T-helper 9 cell (primary cell): Measurements from ENCODE around the gene TECTB.

ENCODE experiments used
- DNase-seq: peaks from one replicate; pipeline ENCODE4 v3.0.0-alpha.2; 2020

TECTB gene

DNA sequence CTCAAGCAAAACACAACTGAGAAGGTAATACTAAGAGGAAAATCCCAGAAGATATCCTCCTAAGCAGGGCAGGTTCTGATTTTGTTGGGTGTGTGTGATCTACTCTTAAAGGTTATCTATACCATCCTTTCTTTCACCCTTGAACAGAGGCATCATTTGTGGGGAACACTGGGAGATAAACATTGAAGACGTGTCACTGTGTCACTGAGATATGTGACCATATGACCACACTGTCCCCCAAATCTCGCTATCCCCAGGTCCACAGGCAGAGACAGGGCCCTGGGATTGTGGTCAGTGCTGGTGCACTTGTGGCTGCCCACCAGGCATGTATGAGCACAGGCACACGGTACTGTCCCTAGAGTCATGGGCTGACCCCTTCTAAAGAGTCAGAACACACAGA lies 30.0 kb downstream of the TECTB start:
- no peak for DNase-seq

DNA sequence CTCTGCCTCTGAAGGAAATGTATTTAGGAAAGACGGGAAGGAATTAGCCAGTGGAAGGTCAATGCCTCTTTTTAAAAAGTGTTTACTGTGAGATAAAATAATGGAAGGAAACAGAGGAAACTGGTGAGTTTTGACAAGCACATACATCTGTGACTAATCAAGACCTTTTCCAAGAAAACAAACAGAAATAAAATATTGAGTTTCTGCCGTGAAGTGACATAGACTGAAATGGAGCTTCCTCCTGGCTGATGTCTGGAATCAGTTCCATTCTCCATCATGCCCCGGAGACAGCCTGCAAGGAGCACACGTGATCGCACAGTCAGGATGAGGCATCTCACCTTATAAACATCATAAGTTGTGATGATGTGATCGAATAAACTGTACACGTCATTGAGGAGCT lies 30.7 kb downstream of the TECTB start:
- no peak for DNase-seq

GRCh38 chr10:112314822-112315474 lies 31.7 kb downstream of the TECTB start:
- DNase-seq = peak; percentile 69

DNA sequence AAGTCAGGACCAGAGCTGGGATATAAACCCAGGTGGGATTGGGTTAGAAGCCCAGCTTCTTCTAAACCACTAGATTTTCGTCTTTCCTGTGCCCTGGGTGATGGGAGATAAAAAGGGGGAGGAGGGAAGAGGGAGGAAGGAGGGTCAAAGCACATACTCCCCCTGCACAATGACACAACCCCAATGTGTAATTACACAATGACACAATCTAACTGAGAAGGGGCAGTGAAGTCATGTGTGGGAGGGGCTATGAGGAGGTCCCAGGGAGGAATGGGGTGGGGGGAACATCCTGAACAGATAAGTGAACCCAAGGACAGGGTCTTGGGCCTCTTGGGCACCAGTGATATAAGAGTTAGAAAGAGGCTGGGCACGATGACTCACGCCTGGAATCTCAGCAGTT lies 44.5 kb downstream of the TECTB start:
- DNase-seq = no peak

DNA sequence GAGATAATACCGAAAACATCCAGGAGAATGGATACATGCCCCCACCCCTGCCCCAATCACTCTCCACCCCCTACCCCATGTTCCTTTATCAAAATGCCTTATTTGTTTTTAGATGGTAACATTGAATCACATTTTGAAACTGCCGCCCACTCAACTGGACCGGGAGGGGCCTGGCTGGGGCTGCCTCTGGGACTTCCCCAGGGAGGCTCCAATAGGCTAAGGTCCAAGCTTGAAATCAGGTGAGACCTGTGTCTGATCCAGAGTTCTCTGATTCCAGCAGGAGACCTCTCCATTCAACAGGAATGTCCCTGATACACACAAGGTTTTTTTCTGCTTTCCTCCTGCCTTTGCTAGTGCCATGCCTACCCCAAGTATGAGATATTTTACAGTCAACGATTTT lies 47.0 kb downstream of the TECTB start:
- DNase-seq = no peak

- no peak for DNase-seq
Observed at GRCh38 chr10:112330607-112331160, 47.5 kb downstream of the TECTB start.

GRCh38 chr10:112332022-112332421 lies 48.8 kb downstream of the TECTB start:
- DNase-seq = no peak

DNA sequence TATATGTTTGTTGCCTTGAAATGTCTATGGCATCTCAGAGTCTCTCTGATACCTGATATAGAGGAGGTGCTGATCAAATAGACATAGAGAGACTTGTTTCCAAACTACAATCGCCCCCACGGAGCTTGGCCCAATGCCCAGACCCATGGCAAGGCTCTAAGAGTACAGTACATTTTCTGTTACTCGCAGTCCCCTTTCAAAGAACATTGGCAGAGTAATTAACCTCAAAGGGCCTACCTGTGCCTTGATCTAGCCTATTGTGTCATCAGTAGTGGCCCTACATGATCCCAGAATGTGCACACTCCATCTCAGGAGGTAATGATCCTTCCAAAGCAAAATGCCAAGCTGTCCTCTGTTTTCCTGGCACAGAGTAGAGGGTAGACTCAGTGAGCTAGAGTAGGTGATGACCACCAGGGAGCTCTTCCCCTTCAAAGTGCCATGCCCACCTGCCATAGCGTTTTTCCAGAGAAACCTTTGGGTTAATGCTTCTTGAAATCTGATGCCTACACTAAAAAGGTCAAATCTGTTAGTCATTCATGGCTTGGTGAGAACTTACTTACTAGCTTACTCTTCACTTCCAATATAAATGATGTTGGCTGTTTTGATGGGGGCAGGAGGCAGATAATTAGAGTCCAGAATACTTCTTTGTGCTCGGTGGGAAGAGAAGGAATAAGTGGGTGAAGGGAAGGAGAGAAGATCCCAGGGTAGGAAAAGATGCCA lies 49.5 kb downstream of the TECTB start:
- DNase-seq = no peak

DNA sequence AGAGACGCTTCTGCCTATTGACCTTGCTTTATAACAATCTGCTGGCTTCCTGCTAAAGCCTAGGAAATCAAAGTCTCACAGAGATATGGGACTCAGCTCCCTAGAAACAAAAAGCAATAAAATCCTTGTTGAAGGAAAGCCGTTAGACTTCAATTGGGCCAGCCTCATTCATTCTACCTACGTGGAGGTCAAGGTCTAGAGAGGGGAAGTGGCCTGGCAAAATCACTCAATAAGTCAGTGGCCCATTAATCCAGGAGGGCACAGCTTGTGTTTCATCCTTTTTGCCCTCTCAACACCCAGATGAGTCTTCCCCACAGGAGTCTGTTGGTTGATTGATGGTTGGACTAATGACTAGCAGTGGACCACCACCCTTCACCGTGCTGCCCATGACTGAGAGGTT lies 50.3 kb downstream of the TECTB start:
- DNase-seq = no peak

DNA sequence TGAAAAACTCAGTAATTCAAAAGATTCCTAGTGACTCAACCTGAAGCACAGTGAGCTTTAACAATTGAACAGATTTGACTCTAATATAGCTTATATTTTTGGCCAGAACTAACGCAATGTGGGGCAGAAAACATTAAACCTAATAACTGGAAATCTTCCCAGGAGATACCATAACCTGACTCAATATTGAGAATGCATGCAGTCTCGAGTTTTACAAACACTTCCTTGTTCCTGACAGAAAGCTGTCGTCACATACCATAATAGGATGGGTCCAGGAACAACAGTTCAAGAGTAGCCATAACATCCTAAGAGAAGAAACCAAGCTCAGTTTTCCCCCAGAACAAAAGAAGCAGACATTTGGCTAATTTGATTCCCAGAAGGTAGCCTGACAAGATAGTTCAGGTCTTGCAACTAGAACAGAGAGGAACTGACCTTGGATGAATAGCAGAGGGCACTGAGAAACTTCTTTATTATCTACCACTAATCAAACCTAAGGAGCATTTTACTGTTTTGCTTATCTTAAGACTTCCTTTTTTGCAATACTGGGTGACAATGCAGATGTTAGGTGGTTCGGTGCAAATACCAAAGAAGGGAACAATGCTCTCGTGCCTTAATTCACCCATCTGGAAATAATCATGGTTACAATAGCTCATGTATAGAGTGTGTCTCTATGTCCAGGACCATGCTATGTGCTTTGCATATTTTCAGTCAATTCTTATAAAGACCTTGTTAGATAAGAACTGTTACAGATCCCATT lies 52.1 kb downstream of the TECTB start:
- no peak for DNase-seq

DNA sequence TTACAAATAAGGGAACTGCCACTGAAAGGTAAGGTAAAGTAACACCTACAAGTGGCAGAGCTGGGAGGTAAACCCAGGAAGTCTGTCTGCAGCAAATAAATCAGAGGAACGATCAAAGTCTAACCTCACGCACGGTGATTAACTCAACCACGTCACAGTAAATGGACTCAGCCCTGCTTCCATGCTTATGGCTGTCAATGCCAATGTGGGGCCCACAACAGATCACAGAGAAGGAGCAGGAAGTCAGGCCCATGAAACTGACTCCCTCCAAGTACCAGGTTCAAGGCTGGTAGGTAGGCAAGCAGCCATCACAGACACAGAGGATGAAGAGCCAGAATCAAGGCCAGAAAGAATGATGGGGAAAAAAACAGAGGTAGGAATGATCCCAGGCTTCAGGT lies 52.7 kb downstream of the TECTB start:
- no peak for DNase-seq

- no peak for DNase-seq
Observed at GRCh38 chr10:112336556-112337201, 53.5 kb downstream of the TECTB start.

DNA sequence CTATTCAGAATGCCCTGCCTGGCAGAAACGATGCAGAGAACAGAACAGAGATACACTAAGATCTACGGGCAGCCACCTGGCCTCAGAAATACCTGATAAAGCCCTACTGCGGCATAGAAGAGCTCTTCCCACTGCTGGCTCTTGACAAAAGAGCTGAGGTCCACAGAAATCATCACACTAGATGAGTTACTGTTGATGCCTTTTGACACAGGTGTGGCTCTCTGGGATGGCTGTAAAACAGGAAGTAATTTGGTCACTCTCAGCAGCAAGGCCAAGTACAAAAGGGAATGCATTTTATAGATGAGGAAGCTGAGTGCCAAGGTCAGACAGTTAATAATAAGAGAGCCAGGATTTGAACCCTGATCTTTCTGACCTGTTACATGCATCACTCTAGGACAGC lies 55.8 kb downstream of the TECTB start:
- no peak for DNase-seq

- no peak for DNase-seq
Observed at GRCh38 chr10:112340601-112341000, 57.4 kb downstream of the TECTB start.

DNA sequence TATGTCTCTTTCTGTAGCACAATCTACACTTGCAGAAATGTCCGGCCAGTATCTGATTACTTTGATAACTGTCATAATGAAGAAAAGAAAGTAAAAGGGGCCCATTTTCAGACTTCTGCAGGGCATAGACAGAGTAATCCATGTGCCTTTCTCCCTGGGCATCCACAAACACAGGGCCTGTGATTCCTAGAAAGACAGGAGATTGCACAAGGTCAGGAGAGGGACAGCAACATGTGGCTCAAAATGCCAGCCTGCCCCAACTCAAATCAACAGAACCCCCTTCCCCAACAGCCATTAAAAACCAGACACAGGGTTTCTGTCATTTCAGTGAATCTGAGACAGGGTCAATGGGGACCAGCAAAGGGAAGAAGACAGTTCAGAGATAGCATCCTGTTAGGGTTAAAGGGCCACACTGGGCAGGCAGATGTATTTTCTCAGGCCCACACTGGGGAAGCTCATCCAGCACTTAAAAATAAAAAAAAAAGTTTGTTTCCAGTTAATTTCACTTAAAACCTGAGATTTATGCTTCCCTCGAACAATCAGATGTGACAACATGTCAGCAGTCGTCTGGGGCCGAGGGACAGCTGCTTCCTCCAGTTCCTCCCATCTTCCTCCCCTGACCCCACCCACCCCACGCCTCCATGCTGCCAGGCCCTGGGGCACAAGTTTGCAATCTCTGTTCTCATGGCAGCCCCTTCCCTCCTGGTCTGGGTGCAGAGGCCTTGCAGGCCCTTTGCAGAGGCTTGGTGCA lies 60.0 kb downstream of the TECTB start:
- no peak for DNase-seq

DNA sequence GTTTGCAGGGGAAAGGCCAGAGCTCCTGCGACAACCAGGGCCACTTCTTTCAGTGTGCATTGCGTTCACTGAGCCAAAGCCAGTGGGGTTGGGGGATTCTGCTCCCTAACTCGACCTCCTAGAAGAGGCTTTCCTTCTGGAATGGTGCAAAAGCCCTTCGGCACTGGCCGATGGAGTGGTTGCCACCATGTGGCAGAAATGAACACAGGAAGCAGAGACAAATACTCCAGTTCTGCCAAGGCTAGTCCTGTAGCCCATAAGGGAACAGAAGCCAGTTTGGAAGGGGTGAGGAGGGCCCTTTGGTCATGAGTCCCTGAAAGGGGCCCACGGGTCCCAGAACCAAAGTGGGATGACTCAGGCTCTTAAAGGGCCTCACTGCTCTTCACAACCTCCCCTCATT lies 61.1 kb downstream of the TECTB start:
- no peak for DNase-seq

DNA sequence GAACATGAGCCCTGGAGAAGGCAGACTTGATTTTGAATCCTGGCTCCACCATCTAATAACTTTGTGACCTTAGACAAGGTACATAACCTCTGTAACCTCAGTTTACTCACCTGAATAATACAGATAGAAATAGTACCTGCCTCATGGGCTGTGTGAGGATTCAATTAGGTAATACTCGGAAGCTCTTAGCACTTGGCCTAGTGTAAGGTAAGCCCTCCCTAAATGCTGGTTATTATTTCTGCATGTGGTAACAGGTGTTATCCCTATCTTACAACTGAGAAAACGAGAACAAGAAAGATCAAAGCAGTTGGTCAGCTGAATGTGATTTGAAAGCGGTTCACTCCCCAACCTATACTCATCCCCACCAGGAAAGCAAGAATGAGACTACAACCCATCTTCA lies 62.0 kb downstream of the TECTB start:
- no peak for DNase-seq

GRCh38 chr10:112345743-112346142 lies 62.5 kb downstream of the TECTB start:
- DNase-seq = no peak

GRCh38 chr10:112346774-112347173 lies 63.6 kb downstream of the TECTB start:
- DNase-seq = no peak

DNA sequence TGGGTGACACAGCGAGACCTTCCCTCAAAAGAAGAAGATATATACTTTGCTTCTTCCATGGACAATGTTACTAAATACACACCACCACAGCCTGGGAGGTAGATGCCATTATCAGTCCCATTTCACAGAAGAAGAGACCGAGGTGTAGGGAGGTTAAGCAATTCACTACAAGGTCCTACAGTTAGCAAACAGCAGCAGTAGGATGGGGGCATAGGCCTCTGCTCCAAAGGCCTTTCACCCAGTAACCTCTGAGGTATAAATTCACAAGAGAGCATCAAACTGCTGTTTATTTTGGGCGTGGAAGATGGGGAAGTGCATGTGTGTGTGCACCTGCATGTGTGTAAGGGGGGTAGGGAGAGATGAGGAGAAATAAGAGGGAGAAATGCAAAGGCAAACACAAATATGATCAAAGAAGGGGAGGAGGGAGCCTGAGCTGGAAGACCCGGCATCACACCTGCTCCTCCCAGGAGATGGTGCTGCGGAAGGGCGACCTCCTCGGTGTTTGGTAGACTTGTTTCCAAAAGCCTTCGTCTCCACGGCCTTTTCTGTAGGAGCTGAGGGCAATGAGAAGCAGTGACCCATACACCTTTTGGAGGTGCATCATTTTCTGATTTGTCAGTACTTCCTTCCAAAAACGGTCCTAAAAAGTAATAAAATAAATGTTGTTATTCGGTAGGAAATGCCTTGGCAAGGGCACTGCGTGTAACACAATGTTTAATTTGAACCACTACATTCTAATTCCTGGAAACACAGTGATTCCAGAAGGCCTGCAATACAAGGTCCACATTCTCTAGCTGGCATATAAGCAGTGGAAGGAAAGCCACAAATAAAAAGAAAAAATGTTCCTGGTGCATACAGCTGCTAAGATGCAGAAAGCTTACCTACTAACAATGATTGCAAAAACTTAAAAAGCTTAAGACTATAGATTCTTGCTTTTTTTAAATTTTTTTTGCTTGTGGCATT lies 64.8 kb downstream of the TECTB start:
- no peak for DNase-seq

- no peak for DNase-seq
Observed at GRCh38 chr10:112348759-112349158, 65.6 kb downstream of the TECTB start.
